ENCODE data around the gene EEF1A2.

- TF ChIP-seq CTCF (IDR thresholded peaks at IDR 0.05), result no peak
- TF ChIP-seq POLR2A (IDR thresholded peaks at IDR 0.05), result no peak
These were observed 5.9 kb downstream of the EEF1A2 start for GRCh38 chr20:63492982-63493381.

Measured in uterus (tissue), 2 donors.